IMR-90 (cell line): ENCODE data around the gene SLX9. TPM values are rescaled to one million over a fixed set of nuclear protein-coding genes. Genes with fewer than 3 reads are reported as not detected.
A peak's percentile ranks its signal among the peaks of the same experiment; 100 is the strongest.

ENCODE experiments used
- ATAC-seq: fragments of 200-7000 bp; cut with Tn5 transposase; 2 replicates; pipeline ENCODE4 v1.9.1; 2020; ENCODE audit warnings: low read depth, mild to moderate bottlenecking, moderate library complexity
- BruUV-seq: library from RNA; stranded (reverse); fragments of 400-500 nt; replicated peaks from 2 replicates; lab custom pipeline; 2021; lab: Mats Ljungman, UMichigan
- CTCF ChIA-PET: fragments of 300-600 bp; formaldehyde crosslinking; extraction: SDS; loops from one replicate; lab custom pipeline; 2021; ENCODE audit warnings: antibody characterized with exemption; lab: Yijun Ruan, JAX
- POLR2A ChIA-PET: fragments of 300-600 bp; sonication (Branson Sonifier 250); formaldehyde crosslinking; loops from one replicate; lab custom pipeline; 2022; ENCODE audit warnings: antibody characterized with exemption; ENCODE audit not compliant: unreplicated experiment; lab: Charles Lee
- DNase-seq: peaks from one replicate; pipeline ENCODE4 v3.0.0; 2013
- H2AFZ ChIP-seq: replicated peaks from 2 replicates; pipeline ENCODE3; 2013; ENCODE audit warnings: low read length, mild to moderate bottlenecking; ENCODE audit not compliant: poor library complexity
- H2AK5ac ChIP-seq: 2 replicates; pipeline ENCODE4 v1.6.1; 2013; ENCODE audit warnings: low read depth, low read length, inconsistent platforms
- H2AK9ac ChIP-seq: replicated peaks from 2 replicates; pipeline ENCODE3; 2013; ENCODE audit warnings: mild to moderate bottlenecking, low read depth, low read length, moderate library complexity; ENCODE audit not compliant: poor library complexity
- H2BK120ac ChIP-seq: 2 replicates; pipeline ENCODE4 v1.6.1; 2013; ENCODE audit warnings: low read depth, low read length, inconsistent platforms
- H2BK15ac ChIP-seq: 3 replicates; pipeline ENCODE4 v1.6.1; 2013; ENCODE audit warnings: low read depth, low read length, inconsistent platforms
- H2BK20ac ChIP-seq: 2 replicates; pipeline ENCODE4 v1.6.1; 2013; ENCODE audit warnings: low read depth, mild to moderate bottlenecking, inconsistent platforms, low read length, moderate library complexity
- H2BK5ac ChIP-seq: 2 replicates; pipeline ENCODE4 v1.6.1; 2013; ENCODE audit warnings: mild to moderate bottlenecking, low read depth, low read length, inconsistent platforms; ENCODE audit not compliant: poor library complexity, severe bottlenecking
- H3K14ac ChIP-seq: replicated peaks from 2 replicates; pipeline ENCODE4 v1.6.1; 2013; ENCODE audit warnings: low read depth, low read length, inconsistent platforms
- H3K18ac ChIP-seq: 2 replicates; pipeline ENCODE4 v1.6.1; 2013; ENCODE audit warnings: low read depth, low read length, control low read depth
- H3K23ac ChIP-seq: 2 replicates; pipeline ENCODE4 v1.6.1; 2013; ENCODE audit warnings: low read depth, low read length, inconsistent platforms
- H3K27ac ChIP-seq: 2 replicates; pipeline ENCODE4 v1.5.1; 2013; ENCODE audit warnings: mild to moderate bottlenecking, control low read depth, low read length; ENCODE audit not compliant: insufficient read depth
- H3K27me3 ChIP-seq: 2 replicates; pipeline ENCODE4 v1.6.1; 2013; ENCODE audit warnings: low read length; ENCODE audit not compliant: control insufficient read depth, insufficient read depth
- H3K36me3 ChIP-seq: 2 replicates; pipeline ENCODE4 v1.6.1; 2013; ENCODE audit warnings: low read length, mixed read lengths; ENCODE audit not compliant: control insufficient read depth, insufficient read depth
- H3K4ac ChIP-seq: 2 replicates; pipeline ENCODE4 v1.6.1; 2013; ENCODE audit warnings: low read depth, low read length, inconsistent platforms
- H3K4me1 ChIP-seq: 2 replicates; pipeline ENCODE4 v1.6.1; 2013; ENCODE audit warnings: low read length, mixed read lengths; ENCODE audit not compliant: control insufficient read depth, insufficient read depth
- H3K4me2 ChIP-seq: 2 replicates; pipeline ENCODE4 v1.6.1; 2013; ENCODE audit warnings: low read depth, mild to moderate bottlenecking, control low read depth, low read length, moderate library complexity
- H3K4me3 ChIP-seq: 2 replicates; pipeline ENCODE4 v1.5.1; 2013; ENCODE audit warnings: low read depth, mild to moderate bottlenecking, control low read depth, low read length, moderate library complexity; ENCODE audit not compliant: insufficient read depth
- H3K56ac ChIP-seq: 2 replicates; pipeline ENCODE4 v1.6.1; 2013; ENCODE audit warnings: low read length, inconsistent platforms; ENCODE audit not compliant: insufficient read depth; ENCODE audit errors: extremely low read depth
- H3K79me1 ChIP-seq, 2 experiments: 2 replicates each; pipeline ENCODE4 v1.6.1; 2013; ENCODE audit warnings: low read length in 2 of 2, inconsistent platforms in 1 of 2, low read depth in 1 of 2
- H3K9ac ChIP-seq: 2 replicates; pipeline ENCODE4 v1.6.1; 2013; ENCODE audit warnings: low read depth, low read length, control low read depth
- H3K9me1 ChIP-seq: 2 replicates; pipeline ENCODE4 v1.6.1; 2013; ENCODE audit warnings: low read length, inconsistent platforms; ENCODE audit not compliant: insufficient read depth
- H3K9me3 ChIP-seq: 2 replicates; pipeline ENCODE4 v1.6.1; 2013; ENCODE audit warnings: low read length; ENCODE audit not compliant: control insufficient read depth, insufficient read depth
- H4K20me1 ChIP-seq: 2 replicates; pipeline ENCODE4 v1.6.1; 2013; ENCODE audit warnings: low read length, inconsistent platforms; ENCODE audit not compliant: insufficient read depth
- H4K5ac ChIP-seq: 2 replicates; pipeline ENCODE4 v1.6.1; 2013; ENCODE audit warnings: mild to moderate bottlenecking, low read depth, low read length, control low read depth
- H4K8ac ChIP-seq, 2 experiments: 2 replicates each; pipeline ENCODE4 v1.6.1; 2013; ENCODE audit warnings: low read depth in 2 of 2, low read length in 2 of 2, control low read depth in 1 of 2, inconsistent platforms in 1 of 2
- H4K91ac ChIP-seq: 2 replicates; pipeline ENCODE4 v1.6.1; 2013; ENCODE audit warnings: low read depth, low read length, inconsistent platforms; ENCODE audit not compliant: insufficient read depth
- BHLHE40 ChIP-seq: fragments of 150-350 bp; IDR thresholded peaks from 2 replicates; pipeline ENCODE4 v1.6.1; 2016; ENCODE audit warnings: mild to moderate bottlenecking, low read depth, low read length
- CEBPB ChIP-seq: IDR thresholded peaks from 2 replicates; pipeline ENCODE4 v1.6.1; 2012; ENCODE audit warnings: low read depth, low read length, improper control_type of control experiment
- CHD1 ChIP-seq: IDR thresholded peaks from 2 replicates; pipeline ENCODE4 v1.6.1; 2012; ENCODE audit warnings: low read depth, low read length, improper control_type of control experiment
- FOS ChIP-seq: fragments of 150-350 bp; IDR thresholded peaks from 2 replicates; pipeline ENCODE4 v1.6.1; 2016; ENCODE audit warnings: low read depth, low read length
- MAZ ChIP-seq: IDR thresholded peaks from 2 replicates; pipeline ENCODE4 v1.6.1; 2012; ENCODE audit warnings: low read depth, mild to moderate bottlenecking, low read length, improper control_type of control experiment, moderate library complexity, borderline replicate concordance
- NFE2L2 ChIP-seq: fragments of 150-350 bp; IDR thresholded peaks from 2 replicates; pipeline ENCODE4 v1.6.1; 2016; ENCODE audit warnings: low read depth, mild to moderate bottlenecking, low read length
- POLR2A ChIP-seq: IDR thresholded peaks from 2 replicates; pipeline ENCODE4 v1.6.1; 2012; ENCODE audit warnings: mild to moderate bottlenecking, low read depth, low read length
- RCOR1 ChIP-seq: IDR thresholded peaks from 2 replicates; pipeline ENCODE4 v1.6.1; 2012; ENCODE audit warnings: mild to moderate bottlenecking, low read length, improper control_type of control experiment; ENCODE audit not compliant: insufficient replicate concordance
- RFX5 ChIP-seq: IDR thresholded peaks from 2 replicates; pipeline ENCODE4 v1.8.0; 2012; ENCODE audit warnings: low read depth, mild to moderate bottlenecking, low read length, moderate library complexity
- SMC3 ChIP-seq: fragments of 150-350 bp; IDR thresholded peaks from 2 replicates; pipeline ENCODE4 v1.6.1; 2016; ENCODE audit warnings: low read depth, mild to moderate bottlenecking, antibody characterized with exemption, low read length, moderate library complexity
- USF2 ChIP-seq: fragments of 150-350 bp; IDR thresholded peaks from 2 replicates; pipeline ENCODE4 v1.6.1; 2017; ENCODE audit warnings: mild to moderate bottlenecking, antibody characterized with exemption, low read length, low read depth
- WGBS, 2 experiments: methylation state at CpG; one replicate each; pipeline versions ENCODE4 v1.1.5 to v1.1.7; 2013; ENCODE audit warnings: missing lambda C conversion rate in 2 of 2; ENCODE audit not compliant: insufficient read length in 1 of 2; ENCODE audit errors: extremely low coverage in 2 of 2; 5-methylcytosine and 5-hydroxymethylcytosine counted together
- dilution Hi-C: fragments of 300-500 bp; cut with HindIII; formaldehyde crosslinking; loops from one replicate; pipeline ENCODE4 v1.14.3; 2018; ENCODE audit warnings: low sequenced_read_pairs; ENCODE audit not compliant: unreplicated experiment
- in situ Hi-C: fragments of 300-500 bp; cut with MboI; formaldehyde crosslinking; loops from 3 replicates; pipeline ENCODE4 v1.14.3; 2019; ENCODE audit warnings: low sequenced_read_pairs, inconsistent platforms, mixed read lengths
- intact Hi-C: fragments of 100-400 bp; cut with micrococcal nuclease; formaldehyde crosslinking; loops from 2 replicates; pipeline ENCODE4 v1.10.0; 2022
- polyA plus RNA-seq, 3 experiments: library from polyadenylated mRNA; depleted of rRNA; stranded (reverse); fragments of >200 nt; gene quantifications; 2 replicates each; pipeline ENCODE4 v1.2.3, GENCODE V29; 2012; ENCODE audit warnings: low replicate concordance in 1 of 3
- total RNA-seq: library from RNA; depleted of rRNA; stranded (reverse); fragments of >200 nt; gene quantifications from 2 replicates; pipeline ENCODE4 v1.2.3, GENCODE V29; 2012
- TF ChIP-seq, protein P1 (sequence below): fragments of 150-350 bp; IDR thresholded peaks from 2 replicates; pipeline ENCODE4 v1.6.1; 2016; ENCODE audit warnings: low read depth, mild to moderate bottlenecking, low read length, moderate library complexity, borderline replicate concordance

Gene SLX9
- total and polyA plus RNA-seq, 2 of the 4 experiments (the other 2 are of a cell fraction), result 10.4 to 21.7 TPM

- no peaks in the 10 kb centered on the region for H3K9me1 ChIP-seq
- intact Hi-C loops, result no loop called here
- peaks cover 76% of the 10 kb centered on the region for H3K27me3 ChIP-seq
- no peak overlapping the region for H3K4me3 ChIP-seq
- dilution Hi-C loops, result no loop called here
- in situ Hi-C loops, result no loop called here
- H4K5ac ChIP-seq, result no peak overlapping the region
- no peak overlapping the region for H3K23ac ChIP-seq
- H3K14ac ChIP-seq, result no peak overlapping the region
- no peak overlapping the region for H4K91ac ChIP-seq
- no TSS peak for BruUV-seq
- no peak overlapping the region for H4K8ac ChIP-seq
- ChIA-PET POLR2A (no interaction called here), CTCF (no interaction called here)
- no peak overlapping the region for H2AK5ac ChIP-seq
- H3K9me3 ChIP-seq, result no peaks in the 10 kb centered on the region
- TF ChIP-seq CEBPB (no peak), POLR2A (no peak), CHD1 (no peak), FOS (no peak), RCOR1 (no peak), SMC3 (no peak), NFE2L2 (no peak), BHLHE40 (no peak), USF2 (no peak), RFX5 (no peak), MAZ (no peak)
- TF ChIP-seq, protein P1, sequence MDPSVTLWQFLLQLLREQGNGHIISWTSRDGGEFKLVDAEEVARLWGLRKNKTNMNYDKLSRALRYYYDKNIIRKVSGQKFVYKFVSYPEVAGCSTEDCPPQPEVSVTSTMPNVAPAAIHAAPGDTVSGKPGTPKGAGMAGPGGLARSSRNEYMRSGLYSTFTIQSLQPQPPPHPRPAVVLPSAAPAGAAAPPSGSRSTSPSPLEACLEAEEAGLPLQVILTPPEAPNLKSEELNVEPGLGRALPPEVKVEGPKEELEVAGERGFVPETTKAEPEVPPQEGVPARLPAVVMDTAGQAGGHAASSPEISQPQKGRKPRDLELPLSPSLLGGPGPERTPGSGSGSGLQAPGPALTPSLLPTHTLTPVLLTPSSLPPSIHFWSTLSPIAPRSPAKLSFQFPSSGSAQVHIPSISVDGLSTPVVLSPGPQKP, result no peak
- H3K4me2 ChIP-seq, result no peak overlapping the region
- H3K79me1 ChIP-seq, result no peaks in the 10 kb centered on the region
- 0 out of 2 replicates have a peak, but pooled peaks cover 4% of the 10 kb centered on the region for H4K20me1 ChIP-seq
- H3K4ac ChIP-seq, result no peak overlapping the region
- no peak overlapping the region for H3K27ac ChIP-seq
- no peak overlapping the region for H2BK15ac ChIP-seq
- H3K4me1 ChIP-seq, result no peaks in the 10 kb centered on the region
- DNase-seq (no peak), ATAC-seq (no peak)
- WGBS, 2 experiments, result 84% methylated on average over 16 of the region's 25 CpGs; no CpG with 5 or more reads in 1 of the 2 experiments
- H3K56ac ChIP-seq, result no peak overlapping the region
- H2BK5ac ChIP-seq, result no peak overlapping the region
- no peak overlapping the region for H3K9ac ChIP-seq
- peak overlapping the region; percentile 51 for H2AFZ ChIP-seq
- H2AK9ac ChIP-seq, result peak overlapping the region; percentile 61
- no peak overlapping the region for H2BK20ac ChIP-seq
- H3K18ac ChIP-seq, result no peak overlapping the region
- H3K36me3 ChIP-seq, result no peaks in the 10 kb centered on the region
- no peak overlapping the region for H2BK120ac ChIP-seq
These were observed 43.1 kb upstream of the SLX9 start for GRCh38 chr21:44896561-44897286.
